ENCODE results near the gene MMADHC.

- TF ChIP-seq, protein P1, sequence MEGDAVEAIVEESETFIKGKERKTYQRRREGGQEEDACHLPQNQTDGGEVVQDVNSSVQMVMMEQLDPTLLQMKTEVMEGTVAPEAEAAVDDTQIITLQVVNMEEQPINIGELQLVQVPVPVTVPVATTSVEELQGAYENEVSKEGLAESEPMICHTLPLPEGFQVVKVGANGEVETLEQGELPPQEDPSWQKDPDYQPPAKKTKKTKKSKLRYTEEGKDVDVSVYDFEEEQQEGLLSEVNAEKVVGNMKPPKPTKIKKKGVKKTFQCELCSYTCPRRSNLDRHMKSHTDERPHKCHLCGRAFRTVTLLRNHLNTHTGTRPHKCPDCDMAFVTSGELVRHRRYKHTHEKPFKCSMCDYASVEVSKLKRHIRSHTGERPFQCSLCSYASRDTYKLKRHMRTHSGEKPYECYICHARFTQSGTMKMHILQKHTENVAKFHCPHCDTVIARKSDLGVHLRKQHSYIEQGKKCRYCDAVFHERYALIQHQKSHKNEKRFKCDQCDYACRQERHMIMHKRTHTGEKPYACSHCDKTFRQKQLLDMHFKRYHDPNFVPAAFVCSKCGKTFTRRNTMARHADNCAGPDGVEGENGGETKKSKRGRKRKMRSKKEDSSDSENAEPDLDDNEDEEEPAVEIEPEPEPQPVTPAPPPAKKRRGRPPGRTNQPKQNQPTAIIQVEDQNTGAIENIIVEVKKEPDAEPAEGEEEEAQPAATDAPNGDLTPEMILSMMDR (IDR thresholded peaks at IDR 0.05): no peak
- no peak for TF ChIP-seq POLR2A (IDR thresholded peaks at IDR 0.05)
These were observed 24.5 kb upstream of the MMADHC start for GRCh38 chr2:149612122-149612521.

Measured in transverse colon (tissue), 3 donors.